Neuron (in vitro differentiated cells): ENCODE results near the gene EPC2.
"Not testable (repeated sequence)": the region's sequence is repeated elsewhere in the genome, so short reads cannot be mapped to it uniquely, and the experiment has no call there.

Experiments
- H2AFZ ChIP-seq: one replicate; pipeline ENCODE4 v1.6.1; 2013; ENCODE audit warnings: low read depth, mild to moderate bottlenecking, inconsistent platforms, low read length, moderate library complexity
- H3K27me3 ChIP-seq: one replicate; pipeline ENCODE4 v1.6.1; 2013; ENCODE audit warnings: low read length; ENCODE audit not compliant: insufficient read depth
- H3K36me3 ChIP-seq: one replicate; pipeline ENCODE4 v1.6.1; 2013; ENCODE audit warnings: low read length; ENCODE audit not compliant: insufficient read depth
- H3K4me1 ChIP-seq: one replicate; pipeline ENCODE4 v1.6.1; 2013; ENCODE audit warnings: low read length; ENCODE audit not compliant: insufficient read depth
- H3K4me3 ChIP-seq: 2 replicates; pipeline ENCODE4 v1.5.1; 2013; ENCODE audit warnings: mild to moderate bottlenecking, low read length, moderate library complexity
- H3K9me3 ChIP-seq: one replicate; pipeline ENCODE4 v1.6.1; 2013; ENCODE audit warnings: low read length

EPC2 gene

DNA sequence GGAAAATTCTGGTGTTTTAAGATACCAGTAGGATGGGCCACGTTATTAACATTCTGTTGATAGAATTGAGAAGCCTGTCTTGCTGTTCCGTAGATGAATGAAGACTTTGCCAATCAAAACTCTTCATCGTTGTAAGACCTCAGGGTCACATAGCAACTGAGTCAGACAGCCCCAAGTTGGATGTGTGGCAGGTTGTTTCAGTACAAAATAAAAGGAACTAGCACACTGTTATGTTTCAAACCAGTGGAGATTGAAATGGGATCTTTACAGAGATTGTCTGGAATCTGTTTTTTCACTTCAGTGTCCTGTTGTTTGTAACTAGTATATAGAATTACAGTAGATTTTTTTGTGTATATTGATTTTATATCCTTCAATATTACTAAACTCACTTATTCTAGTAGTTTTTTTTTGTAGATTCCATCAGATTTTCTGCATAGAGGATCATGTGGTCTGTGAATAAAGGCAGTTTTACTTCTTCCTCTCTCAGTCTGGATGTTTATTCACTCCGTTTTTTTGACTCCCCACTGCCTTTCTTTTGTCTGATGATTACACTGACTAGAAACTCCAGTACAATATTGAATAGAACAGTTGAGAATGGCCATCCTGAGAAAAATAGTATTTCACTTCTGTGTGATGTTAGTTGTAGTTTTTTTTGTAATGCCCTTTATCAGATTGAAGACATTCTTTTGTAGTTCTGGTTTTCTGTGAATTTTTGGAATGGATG is 22.7 kb downstream of the EPC2 start:
- H3K4me3 ChIP-seq, result peak overlapping the region; percentile 2
- H3K4me1 ChIP-seq, result peaks cover 18% of the 10 kb centered on the region
- no peaks in the 10 kb centered on the region for H3K9me3 ChIP-seq
- no peaks in the 10 kb centered on the region for H3K36me3 ChIP-seq
- no peak overlapping the region for H2AFZ ChIP-seq
- no peaks in the 10 kb centered on the region for H3K27me3 ChIP-seq

DNA sequence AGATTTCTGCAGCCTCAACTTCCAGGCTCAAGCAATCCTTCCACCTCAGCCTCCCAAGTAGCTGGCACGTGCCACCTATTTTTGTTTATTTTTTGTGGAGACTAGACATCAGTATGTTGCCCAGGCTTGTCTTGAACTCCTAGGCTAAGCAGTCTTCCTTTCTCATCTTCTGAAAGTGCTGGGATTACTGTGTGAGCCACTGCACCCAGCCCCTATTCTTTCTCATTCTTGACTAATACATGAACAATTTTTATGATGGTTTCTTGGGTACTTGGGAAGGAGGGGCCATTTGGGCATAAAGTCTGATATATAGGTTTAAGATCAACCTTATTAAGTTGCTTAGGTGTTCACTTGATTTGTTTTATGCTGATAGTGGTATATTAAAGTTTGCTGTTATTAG is 26.2 kb downstream of the EPC2 start:
- Histone ChIP-seq H3K4me1 (peaks cover 18% of the 10 kb centered on the region), H3K27me3 (no peaks in the 10 kb centered on the region), H3K4me3 (no peak overlapping the region), H2AFZ (no peak overlapping the region), H3K36me3 (no peaks in the 10 kb centered on the region), H3K9me3 (no peaks in the 10 kb centered on the region)

DNA sequence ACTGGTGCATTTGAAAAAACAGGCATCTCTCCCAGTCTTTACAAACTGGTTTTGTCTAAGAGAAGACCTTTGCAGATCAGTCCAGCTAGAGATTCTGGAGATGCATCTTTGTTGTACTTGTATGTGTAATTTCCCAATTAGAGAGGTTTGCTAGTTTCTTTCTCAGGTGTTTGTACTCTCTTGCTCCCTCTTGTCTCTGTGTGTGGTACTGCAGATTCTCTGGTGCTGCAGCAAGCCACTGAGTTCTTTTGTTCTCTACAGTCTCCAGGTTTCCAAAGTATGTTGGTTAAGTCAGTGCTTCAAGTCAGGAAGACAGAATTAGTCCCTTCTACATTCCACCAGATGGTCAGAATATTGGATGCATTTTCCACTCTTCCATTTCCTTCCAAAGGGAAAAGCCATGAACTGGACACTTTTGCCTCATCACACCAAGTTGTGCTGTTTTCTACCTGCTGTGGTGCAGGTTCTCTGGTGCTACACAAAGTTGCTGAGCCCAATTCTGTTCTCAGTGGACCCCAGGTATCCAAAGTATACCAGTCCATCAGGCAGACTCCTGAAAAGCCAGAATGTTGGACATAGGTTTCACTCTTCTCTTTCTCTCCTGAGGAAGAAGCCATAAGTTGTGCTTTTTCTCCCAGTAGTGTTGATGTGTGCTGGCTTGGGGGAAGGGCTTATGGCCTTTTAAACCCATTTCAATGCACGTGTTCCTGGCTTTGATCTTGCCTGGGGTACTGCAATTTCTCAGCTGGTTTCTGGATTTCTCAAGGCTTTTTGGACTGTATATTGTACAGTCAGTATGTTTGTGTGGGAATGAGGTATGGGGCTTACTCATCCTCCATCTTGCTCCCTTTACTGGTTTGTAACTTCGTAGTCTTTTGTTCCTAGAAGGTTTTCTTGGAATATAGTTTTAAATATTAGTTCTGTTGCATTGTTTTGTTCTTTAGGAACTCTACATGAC is 29.8 kb downstream of the EPC2 start:
- no peaks in the 10 kb centered on the region for H3K36me3 ChIP-seq
- no peak overlapping the region for H3K4me3 ChIP-seq
- no peaks in the 10 kb centered on the region for H3K4me1 ChIP-seq
- H2AFZ ChIP-seq, result no peak overlapping the region
- peaks cover 4% of the 10 kb centered on the region for H3K9me3 ChIP-seq
- no peaks in the 10 kb centered on the region for H3K27me3 ChIP-seq

DNA sequence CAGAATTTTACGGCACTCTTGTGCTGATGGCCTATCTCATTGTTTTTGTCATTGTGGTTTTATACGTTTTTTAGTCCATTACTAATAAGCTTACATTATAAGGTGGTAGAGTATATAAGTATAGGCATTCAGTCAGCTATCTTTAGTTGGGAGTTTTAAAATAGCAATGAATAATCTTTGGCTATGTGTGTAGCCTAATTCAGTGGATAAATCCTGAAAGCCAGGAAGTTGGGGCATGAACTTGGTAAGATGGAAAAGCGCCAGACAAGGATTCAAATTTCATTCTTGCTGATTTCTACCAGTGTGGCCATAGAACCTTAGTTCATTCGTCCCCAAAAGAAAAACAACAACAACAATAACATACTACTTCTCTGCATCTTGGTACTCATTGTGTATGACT is 31.2 kb downstream of the EPC2 start:
- no peaks in the 10 kb centered on the region for H3K36me3 ChIP-seq
- no peak overlapping the region for H2AFZ ChIP-seq
- no peaks in the 10 kb centered on the region for H3K4me1 ChIP-seq
- H3K27me3 ChIP-seq, result no peaks in the 10 kb centered on the region
- peaks cover 4% of the 10 kb centered on the region for H3K9me3 ChIP-seq
- H3K4me3 ChIP-seq, result no peak overlapping the region

DNA sequence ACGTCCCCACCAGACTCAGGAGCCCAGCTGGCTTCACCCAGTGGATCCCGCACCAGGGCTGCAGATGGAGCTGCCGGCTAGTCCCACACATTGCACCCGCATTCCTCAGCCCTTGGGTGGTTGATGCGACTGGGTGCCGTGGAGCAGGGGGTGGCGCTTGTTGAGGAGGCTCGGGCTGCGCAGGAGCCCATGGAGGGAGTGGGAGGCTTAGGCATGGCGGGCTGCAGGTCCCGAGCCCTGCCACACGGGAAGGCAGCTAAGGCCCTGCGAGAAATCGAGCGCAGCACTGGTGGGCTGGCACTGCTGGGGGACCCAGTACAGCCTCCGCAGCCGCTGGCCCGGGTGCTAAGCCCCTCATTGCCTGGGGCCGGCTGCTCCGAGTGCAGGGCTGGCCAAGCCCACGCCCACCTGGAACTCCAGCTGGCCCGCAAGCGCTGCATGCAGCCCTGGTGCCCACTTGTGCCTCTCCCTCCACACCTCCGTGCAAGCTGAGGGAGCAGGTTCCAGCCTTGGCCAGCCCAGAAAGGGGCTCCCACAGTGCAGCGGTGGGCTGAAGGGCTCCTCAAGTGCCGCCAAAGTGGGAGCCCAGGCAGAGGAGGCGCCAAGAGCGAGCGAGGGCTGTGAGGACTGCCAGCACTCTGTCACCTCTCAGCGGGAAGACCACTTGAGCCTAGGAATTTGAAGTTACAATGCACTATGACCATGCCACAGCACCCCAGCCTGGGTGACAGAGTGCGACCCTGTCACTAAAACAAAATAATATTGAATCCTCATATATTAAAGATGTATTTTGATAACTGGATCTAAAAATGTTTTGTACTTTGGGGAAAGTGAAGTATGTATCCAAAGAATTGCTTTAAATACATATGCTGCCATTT is 34.0 kb downstream of the EPC2 start:
- H3K4me3 ChIP-seq, H3K4me1 ChIP-seq, H3K27me3 ChIP-seq, H3K36me3 ChIP-seq, H3K9me3 ChIP-seq, H2AFZ ChIP-seq: not testable (repeated sequence)

DNA sequence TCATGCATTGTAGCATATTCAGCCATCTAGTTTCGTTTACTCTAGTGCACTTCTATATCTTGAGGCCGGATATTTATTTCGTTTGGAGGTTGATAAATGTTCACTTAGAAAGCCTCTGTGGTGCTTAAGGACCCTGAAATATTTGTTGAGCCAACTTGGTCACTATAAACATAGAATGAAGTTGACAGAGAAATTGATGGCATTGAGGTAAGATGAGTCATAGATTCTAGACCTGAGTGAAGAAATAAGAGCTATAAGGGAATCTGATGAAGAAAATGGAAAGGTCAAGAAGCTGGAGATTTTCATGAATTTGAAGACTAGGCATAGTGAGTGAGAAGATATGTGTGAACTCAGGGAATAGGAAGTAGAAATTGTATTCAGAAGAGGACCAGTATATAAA is 35.9 kb downstream of the EPC2 start:
- no peaks in the 10 kb centered on the region for H3K36me3 ChIP-seq
- no peak overlapping the region for H3K4me3 ChIP-seq
- H3K4me1 ChIP-seq, result no peaks in the 10 kb centered on the region
- H2AFZ ChIP-seq, result no peak overlapping the region
- H3K27me3 ChIP-seq, result no peaks in the 10 kb centered on the region
- peaks cover 4% of the 10 kb centered on the region for H3K9me3 ChIP-seq

DNA sequence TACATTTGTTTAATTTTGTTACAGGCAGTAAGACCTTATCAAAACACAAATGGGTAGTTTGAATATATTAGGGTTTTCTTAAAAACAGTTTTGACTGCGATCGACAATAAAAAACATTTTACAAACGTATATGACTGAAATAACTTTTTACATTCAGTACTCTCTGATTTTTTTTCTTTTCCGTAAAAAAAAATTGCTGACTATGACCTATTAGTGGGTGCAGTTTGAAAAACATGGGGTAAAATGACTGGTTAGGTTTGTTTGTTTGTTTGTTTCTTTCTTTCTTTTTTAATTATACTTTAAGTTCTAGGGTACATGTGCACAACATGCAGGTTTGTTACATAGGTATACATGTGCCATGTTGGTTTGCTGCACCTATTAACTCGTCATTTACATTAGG is 36.9 kb downstream of the EPC2 start:
- Histone ChIP-seq H3K27me3 (no peaks in the 10 kb centered on the region), H3K36me3 (no peaks in the 10 kb centered on the region), H2AFZ (no peak overlapping the region), H3K9me3 (peaks cover 4% of the 10 kb centered on the region), H3K4me1 (no peaks in the 10 kb centered on the region), H3K4me3 (no peak overlapping the region)

DNA sequence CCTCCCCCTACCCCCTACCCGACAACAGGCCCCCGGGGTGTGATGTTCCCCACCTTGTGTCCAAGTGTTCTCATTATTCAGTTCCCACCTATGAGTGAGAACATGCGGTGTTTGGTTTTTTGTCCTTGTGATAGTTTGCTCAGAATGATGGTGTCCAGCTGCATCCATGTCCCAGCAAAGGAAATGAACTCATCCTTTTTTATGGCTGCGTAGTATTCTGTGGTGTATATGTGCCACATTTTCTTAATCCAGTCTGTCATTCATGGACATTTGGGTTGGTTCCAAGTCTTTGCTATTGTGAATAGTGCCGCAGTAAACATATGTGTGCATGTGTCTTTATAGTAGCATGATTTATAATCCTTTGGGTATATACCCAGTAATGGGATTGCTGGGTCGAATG is 37.3 kb downstream of the EPC2 start:
- not testable (repeated sequence) for H3K4me1 ChIP-seq, H3K4me3 ChIP-seq, H3K9me3 ChIP-seq, H3K36me3 ChIP-seq, H3K27me3 ChIP-seq, H2AFZ ChIP-seq

DNA sequence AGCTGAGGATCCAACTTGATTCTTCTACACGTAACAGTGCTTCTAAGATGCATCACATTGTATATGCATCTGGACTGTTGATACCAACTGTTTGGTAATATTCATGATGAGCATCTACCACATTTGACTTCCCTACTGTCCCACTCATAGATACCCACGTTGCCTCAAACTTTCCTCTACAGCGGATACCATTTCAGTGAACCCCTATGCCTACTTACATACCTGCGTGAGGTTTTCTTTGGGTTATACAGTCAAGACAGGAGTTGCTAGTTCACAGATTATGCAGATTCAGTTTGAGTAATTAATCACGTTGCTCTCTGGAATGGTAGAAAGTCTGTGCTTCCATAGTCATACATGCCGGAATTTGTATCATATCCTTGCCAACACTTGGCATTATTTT is 40.0 kb downstream of the EPC2 start:
- Histone ChIP-seq H3K27me3 (no peaks in the 10 kb centered on the region), H3K4me1 (no peaks in the 10 kb centered on the region), H3K9me3 (peaks cover 2% of the 10 kb centered on the region), H3K4me3 (no peak overlapping the region), H3K36me3 (no peaks in the 10 kb centered on the region), H2AFZ (no peak overlapping the region)

DNA sequence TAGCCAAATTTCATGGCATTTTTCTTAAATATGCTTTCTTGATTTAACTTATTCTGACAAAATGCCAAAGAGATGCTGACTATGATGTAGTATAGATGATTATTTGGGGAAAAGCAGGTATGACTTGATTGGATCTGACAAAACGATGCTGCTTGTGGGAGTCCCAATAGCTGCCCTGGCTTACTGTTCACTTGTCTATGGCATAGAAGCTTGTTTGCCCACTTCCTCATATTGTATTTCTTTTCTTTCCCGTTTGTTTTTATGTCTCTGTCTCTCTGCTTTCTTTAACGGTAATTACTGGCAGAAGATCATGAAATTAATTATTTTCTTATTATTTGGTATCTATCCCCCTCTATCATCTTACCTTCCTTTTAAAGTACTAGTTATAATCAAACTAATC is 43.0 kb downstream of the EPC2 start:
- H3K4me3 ChIP-seq, result no peak overlapping the region
- no peaks in the 10 kb centered on the region for H3K4me1 ChIP-seq
- peaks cover 2% of the 10 kb centered on the region for H3K9me3 ChIP-seq
- peaks cover 22% of the 10 kb centered on the region for H3K36me3 ChIP-seq
- no peak overlapping the region for H2AFZ ChIP-seq
- no peaks in the 10 kb centered on the region for H3K27me3 ChIP-seq

DNA sequence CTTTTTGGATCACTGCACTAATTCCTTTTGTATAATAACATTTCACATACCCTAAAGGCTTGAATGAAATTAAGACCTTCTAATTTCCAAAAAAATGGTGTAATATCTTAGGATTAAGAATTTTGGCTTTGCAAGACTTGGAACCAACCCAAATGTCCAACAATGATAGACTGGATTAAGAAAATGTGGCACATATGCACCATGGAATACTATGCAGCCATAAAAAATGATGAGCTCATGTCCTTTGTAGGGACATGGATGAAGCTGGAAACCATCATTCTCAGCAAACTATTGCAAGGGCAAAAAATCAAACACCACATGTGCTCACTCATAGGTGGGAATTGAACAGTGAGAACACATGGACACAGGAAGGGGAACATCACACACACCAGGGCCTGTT is 43.5 kb downstream of the EPC2 start:
- not testable (repeated sequence) for H3K9me3 ChIP-seq

DNA sequence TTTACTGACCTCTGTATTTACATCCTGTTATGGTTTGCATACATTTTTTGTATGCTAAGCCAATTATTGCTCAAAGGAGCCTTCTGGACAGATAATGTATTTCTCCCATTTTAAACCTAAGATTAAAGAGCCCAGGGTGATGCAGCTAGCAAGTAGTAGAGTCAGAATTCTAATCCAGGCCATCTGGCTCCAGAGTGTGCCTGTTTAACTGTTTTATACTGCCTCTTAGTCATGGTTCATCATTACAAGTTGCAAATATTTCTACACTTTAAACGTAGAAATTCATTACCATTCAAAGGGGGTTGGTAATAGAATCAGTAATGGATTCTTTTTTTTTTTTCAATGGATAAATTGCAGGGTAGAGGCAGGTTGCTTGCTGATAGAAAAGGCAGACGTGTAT is 52.4 kb downstream of the EPC2 start:
- H3K9me3 ChIP-seq, result peaks cover 17% of the 10 kb centered on the region
- no peaks in the 10 kb centered on the region for H3K27me3 ChIP-seq
- no peak overlapping the region for H3K4me3 ChIP-seq
- no peak overlapping the region for H2AFZ ChIP-seq
- H3K4me1 ChIP-seq, result no peaks in the 10 kb centered on the region
- H3K36me3 ChIP-seq, result peaks cover 26% of the 10 kb centered on the region

More for the DNA sequence above, 43.5 kb downstream of the EPC2 start:
- H3K36me3 ChIP-seq, result peaks cover 22% of the 10 kb centered on the region
- H2AFZ ChIP-seq, H3K4me3 ChIP-seq, H3K27me3 ChIP-seq, H3K4me1 ChIP-seq: not testable (repeated sequence)

DNA sequence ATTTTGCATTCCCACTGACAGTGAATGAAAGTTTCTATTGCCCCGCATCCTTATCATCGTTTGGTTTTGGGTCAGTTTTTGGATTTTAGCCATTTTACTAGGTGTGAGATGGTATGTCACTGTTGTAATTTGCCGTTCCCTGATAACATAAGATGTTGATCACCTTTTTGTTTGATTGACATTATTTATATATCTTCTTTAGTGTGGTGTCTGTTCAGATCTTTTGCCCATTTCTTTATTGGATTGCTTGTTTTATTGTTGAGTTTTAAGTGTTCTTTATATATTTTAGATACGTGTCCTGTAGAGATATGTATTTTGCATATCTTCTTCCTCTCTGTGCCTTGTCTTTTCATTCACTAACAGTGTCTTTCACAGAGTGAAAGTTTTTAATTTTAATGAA is 55.3 kb downstream of the EPC2 start:
- Histone ChIP-seq H2AFZ (no peak overlapping the region), H3K9me3 (peaks cover 28% of the 10 kb centered on the region), H3K36me3 (peaks cover 28% of the 10 kb centered on the region), H3K4me3 (no peak overlapping the region), H3K4me1 (no peaks in the 10 kb centered on the region), H3K27me3 (no peaks in the 10 kb centered on the region)
